Subcutaneous abdominal adipose tissue (tissue), 5 donors: ENCODE results near the gene SOS1.

ENCODE experiments used
- H3K27ac ChIP-seq: one replicate; pipeline ENCODE4 v1.7.0; 2013; ENCODE audit warnings: low read depth, mild to moderate bottlenecking, inconsistent platforms, low read length, moderate library complexity
- H3K27me3 ChIP-seq, 5 donors: one replicate each; pipeline ENCODE4 v1.7.0; 2013; ENCODE audit warnings: low read length in 5 of 5, inconsistent platforms in 1 of 5; ENCODE audit not compliant: control insufficient read depth in 5 of 5, insufficient read depth in 4 of 5
- H3K36me3 ChIP-seq, 5 donors: one replicate each; pipeline ENCODE4 v1.7.0; 2013; ENCODE audit warnings: low read length in 5 of 5; ENCODE audit not compliant: control insufficient read depth in 5 of 5, insufficient read depth in 5 of 5
- H3K4me1 ChIP-seq, 5 donors: one replicate each; pipeline ENCODE4 v1.7.0; 2013; ENCODE audit warnings: low read length in 5 of 5, mild to moderate bottlenecking in 3 of 5, moderate library complexity in 1 of 5; ENCODE audit not compliant: control insufficient read depth in 5 of 5, insufficient read depth in 5 of 5
- H3K4me3 ChIP-seq, 5 donors: one replicate each; pipeline ENCODE4 v1.7.0; 2013; ENCODE audit warnings: low read length in 5 of 5, low read depth in 1 of 5
- H3K9ac ChIP-seq, 5 donors: one replicate each; pipeline ENCODE4 v1.7.0; 2013; ENCODE audit warnings: low read length in 5 of 5, mild to moderate bottlenecking in 4 of 5, moderate library complexity in 3 of 5
- H3K9me3 ChIP-seq, 5 donors: one replicate each; pipeline ENCODE4 v1.7.0; 2013; ENCODE audit warnings: low read length in 5 of 5; ENCODE audit not compliant: control insufficient read depth in 5 of 5
- donor health status: healthy.
- donor health status: healthy.
- donor health status: healthy.
- donor health status: healthy.
- donor health status: healthy.

SOS1 gene

DNA sequence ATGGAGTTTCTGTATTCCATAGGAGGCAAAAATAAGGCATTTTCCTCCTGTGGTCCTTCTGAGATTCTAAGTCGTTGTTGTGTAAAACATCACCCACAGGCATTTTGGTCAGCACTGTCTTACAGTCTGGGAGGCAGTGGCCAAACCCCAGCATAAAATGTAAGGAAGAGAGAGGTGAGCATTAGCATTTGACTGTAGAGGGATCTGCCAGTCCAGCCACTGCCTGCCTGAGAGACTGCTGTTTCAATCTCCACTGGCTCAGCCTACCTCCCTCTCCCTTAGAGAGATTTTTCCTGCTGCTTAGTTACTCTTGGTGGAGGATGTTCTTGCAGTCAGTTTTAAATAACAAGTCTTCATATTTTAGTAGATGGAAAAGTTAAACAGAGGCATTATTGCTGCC, 154.2 kb downstream of the SOS1 start:
- Histone ChIP-seq H3K27me3 (no peaks in the 10 kb centered on the region), H3K36me3 (no peaks in the 10 kb centered on the region), H3K9ac (no peak overlapping the region), H3K4me3 (no peak overlapping the region), H3K9me3 (no peaks in the 10 kb centered on the region), H3K27ac (no peak overlapping the region), H3K4me1 (peaks cover 0 to 2% (median 0%) of the 10 kb centered on the region in 5 donors)

DNA sequence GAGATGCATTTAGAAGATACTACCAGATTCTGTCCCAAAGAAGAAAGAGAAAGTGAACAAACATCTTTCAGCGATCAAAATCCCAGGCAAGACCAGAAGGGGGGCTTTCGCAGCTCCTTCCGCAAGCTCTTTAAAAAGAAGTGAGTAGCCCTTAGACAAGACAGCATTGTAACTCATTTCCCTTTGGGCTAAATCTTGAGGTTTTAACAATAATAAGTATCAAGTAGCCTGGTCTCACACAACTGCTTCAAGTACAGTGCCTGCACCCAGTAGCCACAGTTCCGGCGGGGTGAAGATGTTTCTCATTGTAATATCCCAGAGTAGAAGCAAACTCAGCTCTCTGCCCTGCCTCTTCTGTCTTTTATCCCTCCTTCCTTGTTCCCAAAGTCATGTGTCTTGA, 154.8 kb downstream of the SOS1 start:
- no peak overlapping the region for H3K27ac ChIP-seq
- H3K36me3 ChIP-seq, result no peaks in the 10 kb centered on the region
- H3K9me3 ChIP-seq, result no peaks in the 10 kb centered on the region
- H3K4me3 ChIP-seq, result no peak overlapping the region
- H3K27me3 ChIP-seq, result no peaks in the 10 kb centered on the region
- H3K4me1 ChIP-seq, result peaks cover 0 to 2% (median 0%) of the 10 kb centered on the region in 5 donors
- H3K9ac ChIP-seq, result no peak overlapping the region

DNA sequence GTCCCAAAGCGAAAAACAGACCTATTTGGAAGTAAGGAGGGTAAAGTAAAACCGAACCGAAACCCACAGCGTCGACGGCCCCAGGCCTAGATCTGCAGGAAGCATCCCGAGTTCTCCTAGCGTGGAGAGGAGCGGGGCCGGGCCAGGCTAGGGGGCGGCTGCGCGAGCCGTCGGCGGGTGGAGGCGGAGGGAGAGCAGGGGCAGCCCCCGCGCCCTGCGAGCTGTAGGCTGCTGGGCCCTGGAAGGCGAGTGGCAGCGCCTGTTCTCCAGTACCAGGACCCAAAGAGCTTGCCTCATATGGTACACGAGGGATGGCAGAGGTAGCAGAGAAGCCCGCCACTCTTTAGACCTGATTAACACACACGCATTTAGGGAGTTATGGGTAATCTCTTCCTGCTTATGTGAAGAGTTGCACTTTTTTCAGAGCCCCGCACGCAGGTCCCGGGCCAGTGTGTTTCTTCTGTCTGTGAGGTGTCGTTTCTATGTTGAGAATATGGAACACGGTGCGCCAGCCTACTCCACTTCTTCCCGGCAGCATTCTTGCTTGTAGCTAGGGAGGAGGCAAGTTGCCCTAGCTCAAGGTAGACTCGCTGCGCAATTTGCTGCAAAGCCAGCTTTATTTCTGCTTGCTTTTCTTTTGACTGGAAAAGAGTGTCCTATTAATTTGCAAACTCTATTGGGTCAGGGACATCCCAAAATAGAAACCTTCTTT, 160.1 kb downstream of the SOS1 start:
- no peak overlapping the region for H3K9ac ChIP-seq
- H3K27me3 ChIP-seq, result peaks cover 0 to 2% (median 0%) of the 10 kb centered on the region in 5 donors
- peaks cover 0 to 12% (median 12%) of the 10 kb centered on the region in 5 donors for H3K4me1 ChIP-seq
- no peak overlapping the region for H3K27ac ChIP-seq
- H3K9me3 ChIP-seq, result peaks cover 0 to 4% (median 3%) of the 10 kb centered on the region in 5 donors
- H3K4me3 ChIP-seq, result peak overlapping the region in 4 of 5 donors; percentile 57 to 70 (median 60)
- no peaks in the 10 kb centered on the region for H3K36me3 ChIP-seq

DNA sequence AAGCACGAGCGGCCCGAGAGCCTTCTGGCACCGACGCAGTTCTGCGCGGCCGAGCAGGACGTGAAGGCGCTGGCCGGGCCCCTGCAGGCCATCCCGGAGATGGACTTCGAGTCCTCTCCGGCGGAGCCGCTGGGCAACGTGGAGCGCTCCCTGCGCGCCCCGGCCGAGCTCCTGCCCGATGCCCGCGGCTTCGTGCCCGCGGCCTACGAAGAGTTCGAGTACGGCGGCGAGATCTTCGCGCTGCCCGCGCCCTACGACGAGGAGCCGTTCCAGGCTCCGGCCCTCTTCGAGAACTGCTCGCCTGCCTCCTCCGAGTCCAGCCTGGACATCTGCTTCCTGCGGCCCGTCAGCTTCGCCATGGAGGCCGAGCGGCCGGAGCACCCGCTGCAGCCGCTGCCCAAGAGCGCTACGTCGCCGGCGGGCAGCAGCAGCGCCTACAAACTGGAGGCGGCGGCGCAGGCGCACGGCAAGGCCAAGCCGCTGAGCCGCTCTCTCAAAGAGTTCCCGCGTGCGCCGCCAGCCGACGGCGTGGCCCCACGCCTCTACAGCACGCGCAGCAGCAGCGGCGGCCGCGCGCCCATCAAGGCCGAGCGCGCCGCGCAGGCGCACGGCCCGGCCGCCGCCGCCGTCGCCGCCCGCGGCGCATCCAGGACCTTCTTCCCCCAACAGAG, 160.8 kb downstream of the SOS1 start:
- H3K9me3 ChIP-seq, result peaks cover 0 to 4% (median 3%) of the 10 kb centered on the region in 5 donors
- H3K9ac ChIP-seq, result no peak overlapping the region
- peak overlapping the region in 4 of 5 donors; percentile 57 to 70 (median 60) for H3K4me3 ChIP-seq
- H3K36me3 ChIP-seq, result no peaks in the 10 kb centered on the region
- peaks cover 0 to 2% (median 0%) of the 10 kb centered on the region in 5 donors for H3K27me3 ChIP-seq
- peaks cover 0 to 12% (median 12%) of the 10 kb centered on the region in 5 donors for H3K4me1 ChIP-seq
- H3K27ac ChIP-seq, result no peak overlapping the region

DNA sequence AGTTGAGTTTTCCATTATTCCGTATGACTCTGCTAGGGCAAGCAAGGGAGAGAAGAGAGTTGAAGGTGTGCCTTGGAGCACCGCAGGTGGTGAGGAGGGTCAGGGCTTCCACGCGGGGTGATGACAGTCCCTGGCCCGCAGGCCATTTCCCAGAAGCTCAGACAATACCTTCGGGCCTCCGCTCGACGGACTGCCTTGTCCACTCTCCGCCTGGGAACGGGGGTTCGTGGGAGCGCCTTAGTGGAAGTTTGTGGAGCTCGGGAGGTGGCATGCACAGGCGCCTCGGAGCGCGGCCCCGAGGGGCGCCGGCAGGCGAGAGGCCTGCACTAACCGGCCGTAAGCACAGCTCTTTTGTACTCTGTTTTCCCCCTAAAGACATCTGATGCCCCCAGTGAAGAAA, 161.4 kb downstream of the SOS1 start:
- Histone ChIP-seq H3K4me1 (peaks cover 0 to 12% (median 12%) of the 10 kb centered on the region in 5 donors), H3K4me3 (peak overlapping the region in 4 of 5 donors; percentile 57 to 70 (median 60)), H3K27me3 (peaks cover 0 to 2% (median 0%) of the 10 kb centered on the region in 5 donors), H3K9me3 (peaks cover 0 to 4% (median 3%) of the 10 kb centered on the region in 5 donors), H3K9ac (no peak overlapping the region), H3K27ac (no peak overlapping the region), H3K36me3 (no peaks in the 10 kb centered on the region)

DNA sequence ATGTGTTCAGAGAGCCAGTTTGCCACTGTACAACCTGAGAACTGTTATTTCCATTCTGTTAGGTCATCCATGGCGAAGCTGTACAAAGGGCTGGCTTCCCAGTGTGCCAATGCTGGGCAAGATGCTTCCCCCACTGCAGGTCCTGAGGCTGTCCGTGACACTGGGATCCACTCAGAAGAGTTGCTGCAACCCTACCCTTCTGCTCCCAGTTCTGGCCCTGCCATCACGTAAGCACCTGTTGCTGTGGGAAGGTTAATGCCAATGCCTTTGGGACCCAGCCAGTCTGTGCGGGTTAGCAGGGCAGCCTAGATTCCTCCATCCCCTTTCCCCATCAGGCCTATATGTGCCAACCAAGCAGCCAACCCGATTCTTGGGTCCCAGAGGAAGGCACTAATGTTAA, 162.9 kb downstream of the SOS1 start:
- Histone ChIP-seq H3K27me3 (peaks cover 0 to 2% (median 0%) of the 10 kb centered on the region in 5 donors), H3K27ac (no peak overlapping the region), H3K9me3 (peaks cover 0 to 4% (median 3%) of the 10 kb centered on the region in 5 donors), H3K36me3 (no peaks in the 10 kb centered on the region), H3K4me1 (peaks cover 0 to 12% (median 12%) of the 10 kb centered on the region in 5 donors), H3K9ac (no peak overlapping the region), H3K4me3 (no peak overlapping the region)

DNA sequence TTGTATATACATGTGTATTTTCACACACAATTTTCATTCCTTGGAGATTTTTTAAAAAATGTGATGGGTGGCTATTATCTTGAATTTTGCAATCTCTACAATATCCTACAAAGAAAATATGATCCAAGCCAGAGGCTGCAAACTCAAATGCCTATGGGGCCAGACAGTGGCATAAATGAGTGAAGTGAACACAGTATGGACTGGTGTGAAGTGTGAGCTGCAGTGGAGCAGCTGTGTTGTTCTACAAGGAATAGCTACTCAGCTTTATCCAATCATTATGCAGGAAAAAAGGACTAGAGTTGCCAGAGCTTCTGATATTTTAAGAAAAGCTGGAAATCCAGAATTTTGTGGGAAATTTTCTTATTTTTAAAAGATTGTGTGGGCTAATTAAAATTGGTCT, 169.1 kb downstream of the SOS1 start:
- Histone ChIP-seq H3K9me3 (no peaks in the 10 kb centered on the region), H3K4me3 (no peak overlapping the region), H3K27me3 (no peaks in the 10 kb centered on the region), H3K27ac (no peak overlapping the region), H3K36me3 (no peaks in the 10 kb centered on the region), H3K9ac (no peak overlapping the region), H3K4me1 (no peaks in the 10 kb centered on the region)

DNA sequence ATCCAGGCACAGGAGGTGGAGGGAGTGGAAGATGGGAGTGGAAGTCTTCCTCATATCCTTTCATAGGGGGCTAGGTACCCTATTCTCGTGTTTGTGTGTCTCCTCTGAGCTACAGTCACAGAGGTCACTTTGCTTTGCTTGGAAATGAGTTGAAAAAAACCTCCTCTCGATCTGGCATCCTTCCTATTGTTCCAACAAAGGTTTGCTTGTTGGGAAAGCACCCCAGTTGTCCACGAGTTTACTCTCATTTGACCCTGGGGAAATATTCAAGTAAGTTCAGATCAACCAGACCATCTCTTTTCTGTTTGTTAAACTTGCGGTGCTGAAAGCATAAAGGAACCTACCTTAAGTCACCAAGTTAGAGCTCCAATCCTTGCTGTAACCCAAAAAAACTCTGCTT, 171.9 kb downstream of the SOS1 start:
- Histone ChIP-seq H3K27ac (no peak overlapping the region), H3K9ac (no peak overlapping the region), H3K4me3 (no peak overlapping the region), H3K27me3 (no peaks in the 10 kb centered on the region), H3K36me3 (no peaks in the 10 kb centered on the region), H3K9me3 (no peaks in the 10 kb centered on the region), H3K4me1 (peaks cover 0 to 10% (median 5%) of the 10 kb centered on the region in 5 donors)

DNA sequence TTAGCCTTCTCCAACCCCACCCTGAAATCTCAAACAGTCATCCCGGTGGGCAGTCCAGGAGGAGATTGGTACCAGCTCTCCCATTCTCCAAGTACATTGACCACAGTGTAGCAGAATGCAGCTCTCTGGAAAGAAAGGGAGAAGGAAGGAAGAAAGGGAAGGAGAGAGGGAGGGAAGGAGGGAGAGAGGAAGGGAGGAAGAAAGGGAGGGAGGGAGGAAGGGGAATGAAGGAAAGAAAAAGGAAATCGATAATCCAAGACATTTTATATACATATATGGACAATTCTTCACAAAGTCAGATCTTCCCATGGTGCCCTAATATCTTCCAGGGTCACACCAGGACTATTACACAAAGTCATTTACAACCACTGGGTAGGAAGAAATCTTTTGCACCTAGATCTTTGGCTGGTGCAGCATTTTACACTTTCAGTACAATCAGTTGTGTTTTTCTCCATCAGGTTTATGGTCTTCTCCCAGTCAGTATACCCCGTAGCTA, 172.4 kb downstream of the SOS1 start:
- Histone ChIP-seq H3K4me3 (no peak overlapping the region), H3K9ac (no peak overlapping the region), H3K27ac (no peak overlapping the region), H3K27me3 (no peaks in the 10 kb centered on the region), H3K4me1 (peaks cover 0 to 10% (median 5%) of the 10 kb centered on the region in 5 donors), H3K36me3 (no peaks in the 10 kb centered on the region), H3K9me3 (no peaks in the 10 kb centered on the region)
